CD4-positive, CD25-positive, alpha-beta regulatory T cell (primary cell): ENCODE results near the gene CRB1. TPM values are rescaled to one million over a fixed set of nuclear protein-coding genes. Genes with fewer than 3 reads are reported as not detected.

Source experiments
- ATAC-seq, 2 donors: fragments of 150-1000 bp; cut with Tn5 transposase; one replicate each; pipeline ENCODE4 v1.10.0; 2021; ENCODE audit warnings: low read depth in 2 of 2, moderate number of reproducible peaks in 2 of 2, moderate library complexity in 1 of 2
- DNase-seq, 3 donors: peaks; one replicate each; pipeline versions ENCODE4 v3.0.0 to v3.0.0-alpha.2; 2012 to 2022; ENCODE audit warnings: mixed read lengths in 1 of 3
- H3K27ac ChIP-seq: one replicate; pipeline ENCODE4 v1.7.0; 2013; ENCODE audit warnings: mild to moderate bottlenecking, low read length; ENCODE audit not compliant: insufficient read depth, poor library complexity, severe bottlenecking
- H3K27me3 ChIP-seq: one replicate; pipeline ENCODE4 v1.7.0; 2013; ENCODE audit warnings: low read length; ENCODE audit not compliant: control insufficient read depth, insufficient read depth
- H3K36me3 ChIP-seq: one replicate; pipeline ENCODE4 v1.7.0; 2013; ENCODE audit warnings: mild to moderate bottlenecking, low read length, moderate library complexity; ENCODE audit not compliant: control insufficient read depth, insufficient read depth
- H3K4me1 ChIP-seq: 2 replicates; pipeline ENCODE4 v1.7.0; 2013; ENCODE audit warnings: mild to moderate bottlenecking, low read length; ENCODE audit not compliant: insufficient read depth, control insufficient read depth, poor library complexity, severe bottlenecking
- H3K4me3 ChIP-seq: one replicate; pipeline ENCODE4 v1.7.0; 2013; ENCODE audit warnings: low read depth, mild to moderate bottlenecking, low read length, moderate library complexity
- H3K9me3 ChIP-seq, 2 experiments: 1 replicate in 1 of 2; 2 replicates in 1 of 2; pipeline ENCODE4 v1.7.0; 2013; ENCODE audit warnings: low read length in 2 of 2, mild to moderate bottlenecking in 1 of 2, moderate library complexity in 1 of 2; ENCODE audit not compliant: control insufficient read depth in 2 of 2
- H3K27ac Mint-ChIP-seq, 3 donors: one replicate each; pipeline ENCODE4 v1.8.0; 2020 to 2022; ENCODE audit warnings: mild to moderate bottlenecking in 3 of 3, mixed read lengths in 3 of 3, moderate library complexity in 2 of 3
- H3K27me3 Mint-ChIP-seq: one replicate; pipeline ENCODE4 v1.8.0; 2022; ENCODE audit warnings: mild to moderate bottlenecking, mixed read lengths
- H3K36me3 Mint-ChIP-seq: one replicate; pipeline ENCODE4 v1.8.0; 2020; ENCODE audit warnings: mixed read lengths
- H3K4me1 Mint-ChIP-seq, 4 donors: one replicate each; pipeline ENCODE4 v1.8.0; 2020 to 2022; ENCODE audit warnings: mixed read lengths in 4 of 4, mild to moderate bottlenecking in 1 of 4
- H3K4me3 Mint-ChIP-seq, 4 donors: one replicate each; pipeline ENCODE4 v1.8.0; 2020 to 2022; ENCODE audit warnings: mild to moderate bottlenecking in 4 of 4, mixed read lengths in 4 of 4, moderate library complexity in 3 of 4
- H3K9me3 Mint-ChIP-seq, 7 donors: one replicate each; pipeline ENCODE4 v1.8.0; 2020 to 2022; ENCODE audit warnings: mixed read lengths in 7 of 7, mild to moderate bottlenecking in 3 of 7, moderate library complexity in 2 of 7
- polyA plus RNA-seq, 4 donors: library from polyadenylated mRNA; unstranded; fragments of 300-500 nt; fragmentation: Illumina TruSeq; gene quantifications; one replicate each; pipeline ENCODE4 v1.2.3, GENCODE V29; 2021
- total RNA-seq: library from RNA; stranded (reverse); gene quantifications from one replicate; pipeline ENCODE4 v1.2.3, GENCODE V29; 2022

Gene CRB1
- total RNA-seq = not detected
- polyA plus RNA-seq = not detected

DNA sequence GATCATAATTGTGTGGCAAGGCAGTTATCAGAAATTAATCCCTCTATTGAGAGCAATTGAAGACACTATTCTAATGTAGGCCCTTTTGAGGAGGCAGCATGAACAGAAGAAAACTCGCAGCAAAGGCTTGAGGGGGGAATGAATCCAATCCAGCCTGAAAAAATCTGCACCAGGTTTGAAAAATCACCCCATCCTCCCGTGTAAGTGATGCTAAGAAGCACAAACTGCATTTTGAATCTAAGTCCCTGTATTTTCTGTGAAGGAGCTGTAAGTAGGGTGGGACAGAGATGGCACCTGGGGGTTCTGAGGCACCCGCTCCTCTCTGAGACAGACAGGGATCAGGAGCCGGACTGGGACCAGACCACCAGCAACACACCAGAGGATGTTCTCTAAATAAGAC, at the start of gene CRB1:
Gene CRB1 (plus strand): TSS at position 241 of the 400 bp plus-strand sequence. CDS start 161 bp downstream, outside the sequence.
- DNase-seq = no peak
- Mint-ChIP-seq H3K27ac (peak within 1 kb of the TSS in 1 of 3 donors; percentile 6), H3K4me1 (no peaks in the 10 kb centered on the region), H3K36me3 (no peaks in the 10 kb centered on the region), H3K27me3 (peaks cover 10% of the 10 kb centered on the region), H3K9me3 (no peaks in the 10 kb centered on the region), H3K4me3 (no peak within 1 kb of the TSS)
- Histone ChIP-seq H3K27ac (no peak within 1 kb of the TSS), H3K27me3 (peaks cover 1% of the 10 kb centered on the region), H3K36me3 (no peaks in the 10 kb centered on the region), H3K4me3 (no peak within 1 kb of the TSS), H3K4me1 (no peaks in the 10 kb centered on the region), H3K9me3 (no peaks in the 10 kb centered on the region)
- ATAC-seq = no peak

- DNase-seq = no peak
- Mint-ChIP-seq H3K4me3 (no peak overlapping the region), H3K27ac (no peak overlapping the region), H3K36me3 (peaks cover 4% of the 10 kb centered on the region), H3K4me1 (peaks cover 0 to 2% (median 0%) of the 10 kb centered on the region in 4 donors), H3K27me3 (peaks cover 4% of the 10 kb centered on the region), H3K9me3 (peaks cover 0 to 8% (median 0%) of the 10 kb centered on the region in 7 donors)
- Histone ChIP-seq H3K9me3 (no peaks in the 10 kb centered on the region), H3K27ac (no peak overlapping the region), H3K4me3 (no peak overlapping the region), H3K27me3 (no peaks in the 10 kb centered on the region), H3K36me3 (no peaks in the 10 kb centered on the region), H3K4me1 (no peaks in the 10 kb centered on the region)
- ATAC-seq = no peak
Observed at GRCh38 chr1:197218857-197219256, 49.2 kb upstream of the CRB1 start.

GRCh38 chr1:197222025-197222685, 45.9 kb upstream of the CRB1 start:
- Mint-ChIP-seq H3K27me3 (no peaks in the 10 kb centered on the region), H3K27ac (no peak overlapping the region), H3K9me3 (no peaks in the 10 kb centered on the region), H3K4me1 (peaks cover 0 to 2% (median 0%) of the 10 kb centered on the region in 4 donors), H3K4me3 (no peak overlapping the region), H3K36me3 (peaks cover 8% of the 10 kb centered on the region)
- no peaks in the 10 kb centered on the region for H3K4me1 ChIP-seq
- H3K9me3 ChIP-seq = no peaks in the 10 kb centered on the region
- no peaks in the 10 kb centered on the region for H3K36me3 ChIP-seq
- no peak overlapping the region for H3K27ac ChIP-seq
- ATAC-seq = no peak
- DNase-seq = no peak
- no peak overlapping the region for H3K4me3 ChIP-seq
- H3K27me3 ChIP-seq = no peaks in the 10 kb centered on the region

- H3K9me3 ChIP-seq = no peaks in the 10 kb centered on the region
- DNase-seq = no peak
- H3K4me1 Mint-ChIP-seq = peaks cover 0 to 2% (median 0%) of the 10 kb centered on the region in 4 donors
- H3K27me3 ChIP-seq = no peaks in the 10 kb centered on the region
- no peaks in the 10 kb centered on the region for H3K4me1 ChIP-seq
- no peak overlapping the region for H3K4me3 ChIP-seq
- no peak overlapping the region for H3K4me3 Mint-ChIP-seq
- ATAC-seq = no peak
- no peaks in the 10 kb centered on the region for H3K27me3 Mint-ChIP-seq
- no peak overlapping the region for H3K27ac ChIP-seq
- no peak overlapping the region for H3K27ac Mint-ChIP-seq
- H3K9me3 Mint-ChIP-seq = no peaks in the 10 kb centered on the region
- H3K36me3 Mint-ChIP-seq = peaks cover 8% of the 10 kb centered on the region
- no peaks in the 10 kb centered on the region for H3K36me3 ChIP-seq
Observed at GRCh38 chr1:197222780-197223179, 45.3 kb upstream of the CRB1 start.

DNA sequence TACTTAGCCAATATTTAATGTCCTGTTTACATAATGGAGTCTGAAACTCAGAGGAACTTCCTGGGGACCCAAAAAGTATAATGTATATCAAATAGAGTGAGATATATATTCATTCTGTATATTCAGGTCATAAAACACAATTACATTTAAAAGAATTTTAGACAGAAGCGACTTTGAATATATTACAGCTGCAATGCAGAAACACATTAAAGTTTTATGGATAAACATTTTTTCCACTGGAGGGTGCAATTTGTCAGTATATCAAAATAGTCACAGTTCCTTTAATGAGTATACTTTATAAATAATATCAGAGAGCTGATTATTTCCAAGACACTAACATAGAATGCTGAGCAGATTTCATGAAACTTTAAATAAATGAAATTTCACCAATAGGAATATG, 43.9 kb upstream of the CRB1 start:
- H3K36me3 ChIP-seq = no peaks in the 10 kb centered on the region
- H3K4me1 ChIP-seq = no peaks in the 10 kb centered on the region
- H3K27ac ChIP-seq = no peak overlapping the region
- H3K36me3 Mint-ChIP-seq = peaks cover 8% of the 10 kb centered on the region
- no peak overlapping the region for H3K27ac Mint-ChIP-seq
- H3K4me3 Mint-ChIP-seq = no peak overlapping the region
- no peaks in the 10 kb centered on the region for H3K27me3 ChIP-seq
- H3K4me3 ChIP-seq = no peak overlapping the region
- H3K9me3 Mint-ChIP-seq = no peaks in the 10 kb centered on the region
- DNase-seq = no peak
- no peaks in the 10 kb centered on the region for H3K9me3 ChIP-seq
- H3K27me3 Mint-ChIP-seq = no peaks in the 10 kb centered on the region
- peaks cover 0 to 2% (median 0%) of the 10 kb centered on the region in 4 donors for H3K4me1 Mint-ChIP-seq
- ATAC-seq = no peak

DNA sequence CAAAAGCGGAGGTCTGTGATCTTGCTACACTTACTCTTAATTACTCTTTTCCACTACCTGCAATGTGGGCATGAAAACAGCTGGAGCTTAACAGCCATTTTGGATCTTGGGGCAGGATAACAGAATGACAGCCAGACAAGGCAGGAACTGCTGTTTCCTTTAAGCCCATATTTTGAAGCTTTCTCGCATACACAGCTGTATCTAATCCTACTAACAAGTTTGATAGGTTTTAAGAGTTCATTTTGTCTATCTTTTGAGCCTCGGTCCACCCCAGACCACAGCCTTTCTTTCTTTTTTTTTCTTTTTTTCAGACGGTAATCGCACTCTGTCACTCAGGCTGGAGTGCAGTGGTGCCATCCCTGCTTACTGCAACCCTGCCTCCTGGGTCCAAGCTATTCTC, 42.4 kb upstream of the CRB1 start:
- Mint-ChIP-seq H3K9me3 (no peaks in the 10 kb centered on the region), H3K4me1 (no peaks in the 10 kb centered on the region), H3K27me3 (peaks cover 4% of the 10 kb centered on the region), H3K4me3 (no peak overlapping the region), H3K27ac (no peak overlapping the region), H3K36me3 (peaks cover 8% of the 10 kb centered on the region)
- DNase-seq (no peak), ATAC-seq (no peak)
- no peaks in the 10 kb centered on the region for H3K4me1 ChIP-seq
- H3K27me3 ChIP-seq = no peaks in the 10 kb centered on the region
- no peak overlapping the region for H3K4me3 ChIP-seq
- no peak overlapping the region for H3K27ac ChIP-seq
- H3K36me3 ChIP-seq = no peaks in the 10 kb centered on the region
- H3K9me3 ChIP-seq = no peaks in the 10 kb centered on the region

DNA sequence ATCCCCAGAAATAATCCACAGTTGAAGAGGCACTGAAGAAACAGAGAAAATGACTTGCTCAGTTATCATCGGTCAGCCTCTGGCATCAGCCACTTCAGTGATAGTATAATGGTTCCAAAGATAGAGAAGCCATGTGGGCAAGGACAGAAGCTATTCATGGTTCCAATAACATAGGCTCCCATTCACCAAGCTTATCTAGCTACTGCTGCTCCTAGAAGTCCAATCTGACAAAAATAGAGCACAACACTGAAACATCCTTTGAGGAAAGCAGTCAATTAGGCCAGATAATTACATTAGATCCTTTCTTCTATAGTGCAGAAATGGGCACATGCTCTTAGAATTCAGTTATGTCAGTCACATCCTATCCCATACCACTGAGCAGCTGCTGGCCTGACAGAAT, 33.5 kb upstream of the CRB1 start:
- no peaks in the 10 kb centered on the region for H3K4me1 Mint-ChIP-seq
- no peaks in the 10 kb centered on the region for H3K36me3 Mint-ChIP-seq
- H3K27ac Mint-ChIP-seq = no peak overlapping the region
- DNase-seq (no peak), ATAC-seq (no peak)
- no peaks in the 10 kb centered on the region for H3K9me3 Mint-ChIP-seq
- H3K4me3 Mint-ChIP-seq = no peak overlapping the region
- Histone ChIP-seq H3K4me1 (no peaks in the 10 kb centered on the region), H3K9me3 (no peaks in the 10 kb centered on the region), H3K27me3 (no peaks in the 10 kb centered on the region), H3K4me3 (no peak overlapping the region), H3K36me3 (no peaks in the 10 kb centered on the region), H3K27ac (no peak overlapping the region)
- peaks cover 7% of the 10 kb centered on the region for H3K27me3 Mint-ChIP-seq

DNA sequence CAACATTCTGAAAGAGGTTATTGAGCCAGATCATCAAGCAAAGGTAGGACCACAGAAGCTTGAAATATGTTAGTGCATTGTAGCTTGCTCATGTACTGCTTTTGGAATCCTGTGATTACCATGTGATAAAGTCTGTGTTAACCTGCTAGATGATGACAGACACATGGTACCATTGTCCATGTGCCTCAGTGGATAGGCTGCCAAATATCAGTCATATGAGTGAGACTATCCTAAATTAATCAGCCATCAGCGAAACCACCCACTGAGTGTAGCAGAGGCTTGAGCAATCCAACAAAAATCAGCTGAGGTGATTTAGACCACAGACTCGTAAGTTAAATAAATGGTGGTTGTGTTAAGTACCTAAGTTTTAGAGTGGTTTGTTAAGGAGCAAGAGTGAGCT, 32.7 kb upstream of the CRB1 start:
- H3K36me3 ChIP-seq = no peaks in the 10 kb centered on the region
- H3K9me3 Mint-ChIP-seq = no peaks in the 10 kb centered on the region
- no peak overlapping the region for H3K4me3 ChIP-seq
- no peaks in the 10 kb centered on the region for H3K27me3 ChIP-seq
- peaks cover 9% of the 10 kb centered on the region for H3K27me3 Mint-ChIP-seq
- H3K9me3 ChIP-seq = no peaks in the 10 kb centered on the region
- H3K4me1 Mint-ChIP-seq = no peaks in the 10 kb centered on the region
- H3K36me3 Mint-ChIP-seq = peaks cover 3% of the 10 kb centered on the region
- no peak overlapping the region for H3K27ac Mint-ChIP-seq
- H3K4me3 Mint-ChIP-seq = no peak overlapping the region
- H3K27ac ChIP-seq = no peak overlapping the region
- DNase-seq = no peak
- no peaks in the 10 kb centered on the region for H3K4me1 ChIP-seq
- no peak for ATAC-seq
